SK-N-SH (cell line): ENCODE measurements around the gene CPEB4. TPM values are rescaled to one million over a fixed set of nuclear protein-coding genes. Genes with fewer than 3 reads are reported as not detected.

Experiments
- CTCF ChIA-PET: fragments of 300-600, 350-600 bp; formaldehyde crosslinking; extraction: SDS; loops from one replicate; lab custom pipeline; 2021; lab: Yijun Ruan, JAX
- POLR2A ChIA-PET: fragments of 350-600 bp; sonication (Branson Sonifier 250); formaldehyde crosslinking; extraction: SDS; loops from one replicate; lab custom pipeline; 2020; ENCODE audit warnings: antibody characterized with exemption, inconsistent platforms; lab: Yijun Ruan, JAX
- DNase-seq: peaks from one replicate; pipeline ENCODE4 v3.0.0; 2012
- H2AFZ ChIP-seq: fragments of 200-600 bp; sonication (generic); 2 replicates; pipeline ENCODE4 v1.8.1; 2016; ENCODE audit warnings: antibody characterized with exemption, mild to moderate bottlenecking, low read depth
- H3F3A ChIP-seq: fragments of 200-600 bp; sonication (generic); replicated peaks from 2 replicates; pipeline ENCODE3; 2016; ENCODE audit warnings: antibody characterized with exemption, mild to moderate bottlenecking; ENCODE audit not compliant: insufficient read depth
- H3K27ac ChIP-seq, 2 experiments: fragments of 200-500 bp in 1 of 2; fragments of 200-600 bp in 1 of 2; sonication (Bioruptor generic) in 1 of 2; sonication (generic), shearing (Covaris generic) in 1 of 2; 2 replicates each; pipeline versions ENCODE4 v1.5.1 to v1.6.1; 2014 to 2016; ENCODE audit warnings: low read depth in 2 of 2, inconsistent platforms in 1 of 2, low read length in 1 of 2, mild to moderate bottlenecking in 1 of 2, mixed read lengths in 1 of 2
- H3K27me3 ChIP-seq: fragments of 200-600 bp; sonication (generic), shearing (Covaris generic); 2 replicates; pipeline ENCODE4 v1.6.1; 2016; ENCODE audit warnings: mixed run types; ENCODE audit not compliant: insufficient read depth
- H3K36me3 ChIP-seq, 2 experiments: fragments of 200-500 bp in 1 of 2; fragments of 200-600 bp in 1 of 2; sonication (Bioruptor generic) in 1 of 2; sonication (generic) in 1 of 2; replicated peaks in 1 of 2; 2 replicates each; pipeline versions ENCODE3 to v1.5.1; 2014 to 2016; ENCODE audit warnings: low read length in 1 of 2, mild to moderate bottlenecking in 1 of 2; ENCODE audit not compliant: insufficient read depth in 2 of 2, control insufficient read depth in 1 of 2
- H3K4me1 ChIP-seq, 2 experiments: fragments of 200-500 bp in 1 of 2; fragments of 200-600 bp in 1 of 2; sonication (Bioruptor generic) in 1 of 2; sonication (generic), shearing (Covaris generic) in 1 of 2; 2 replicates each; pipeline versions ENCODE4 v1.5.1 to v1.6.1; 2014 to 2016; ENCODE audit warnings: low read depth in 1 of 2, low read length in 1 of 2, mixed run types in 1 of 2; ENCODE audit not compliant: insufficient read depth in 2 of 2, control insufficient read depth in 1 of 2
- H3K4me2 ChIP-seq: fragments of 200-600 bp; sonication (generic), shearing (Covaris generic); 2 replicates; pipeline ENCODE4 v1.6.1; 2017; ENCODE audit warnings: mixed run types
- H3K4me3 ChIP-seq, 2 experiments: fragments of 200-500 bp in 1 of 2; fragments of 200-600 bp in 1 of 2; sonication (Bioruptor generic) in 1 of 2; sonication (generic), shearing (Covaris generic) in 1 of 2; 2 replicates each; pipeline versions ENCODE4 v1.5.1 to v1.8.1; 2014 to 2016; ENCODE audit warnings: low read depth in 2 of 2, inconsistent platforms in 1 of 2, low read length in 1 of 2, mild to moderate bottlenecking in 1 of 2, mixed read lengths in 1 of 2, moderate library complexity in 1 of 2
- H3K79me2 ChIP-seq: fragments of 200-600 bp; sonication (generic); 2 replicates; pipeline ENCODE4 v1.8.1; 2017; ENCODE audit warnings: mild to moderate bottlenecking; ENCODE audit not compliant: insufficient read depth
- H3K9ac ChIP-seq: fragments of 200-600 bp; sonication (generic); 2 replicates; pipeline ENCODE4 v1.6.1; 2017; ENCODE audit warnings: mixed run types
- H3K9me2 ChIP-seq: fragments of 200-600 bp; sonication (generic); 2 replicates; pipeline ENCODE4 v1.6.1; 2017; ENCODE audit warnings: mixed run types
- H3K9me3 ChIP-seq: fragments of 200-600 bp; sonication (generic); 2 replicates; pipeline ENCODE4 v1.6.1; 2017; ENCODE audit warnings: mixed run types, mild to moderate bottlenecking, moderate library complexity
- H4K20me1 ChIP-seq: fragments of 200-600 bp; sonication (generic); 2 replicates; pipeline ENCODE4 v1.6.1; 2017; ENCODE audit warnings: mild to moderate bottlenecking, mixed run types; ENCODE audit not compliant: insufficient read depth
- ELF1 ChIP-seq: IDR thresholded peaks from 2 replicates; pipeline ENCODE4 v1.4.0; 2012
- EZH2phosphoT487 ChIP-seq: fragments of 200-600 bp; sonication (generic); IDR thresholded peaks from 2 replicates; pipeline ENCODE4 v1.6.1; 2017; ENCODE audit warnings: low read depth, mixed run types, mild to moderate bottlenecking, antibody characterized with exemption, moderate library complexity, borderline replicate concordance
- FOSL2 ChIP-seq: IDR thresholded peaks from 2 replicates; pipeline ENCODE4 v1.4.0; 2012; ENCODE audit warnings: low read depth, mild to moderate bottlenecking, moderate library complexity, borderline replicate concordance
- GABPA ChIP-seq: IDR thresholded peaks from 2 replicates; pipeline ENCODE4 v1.4.0; 2012; ENCODE audit warnings: low read depth, mild to moderate bottlenecking
- JUND ChIP-seq: IDR thresholded peaks from 2 replicates; pipeline ENCODE4 v1.4.0; 2012
- MEF2A ChIP-seq: IDR thresholded peaks from 2 replicates; pipeline ENCODE4 v1.4.0; 2012; ENCODE audit warnings: low read depth, borderline replicate concordance
- MXI1 ChIP-seq: IDR thresholded peaks from 2 replicates; pipeline ENCODE4 v1.6.1; 2012; ENCODE audit warnings: mild to moderate bottlenecking, low read depth, low read length, improper control_type of control experiment
- RAD21 ChIP-seq: IDR thresholded peaks from 2 replicates; pipeline ENCODE4 v1.6.1; 2012; ENCODE audit warnings: mild to moderate bottlenecking, low read length
- TAF1 ChIP-seq: IDR thresholded peaks from 2 replicates; pipeline ENCODE4 v1.6.1; 2012; ENCODE audit warnings: low read depth, mild to moderate bottlenecking, low read length, moderate library complexity, borderline replicate concordance
- TCF12 ChIP-seq: IDR thresholded peaks from 2 replicates; pipeline ENCODE4 v1.4.0; 2012
- TEAD4 ChIP-seq: IDR thresholded peaks from 2 replicates; pipeline ENCODE4 v1.4.0; 2012; ENCODE audit warnings: mild to moderate bottlenecking, borderline replicate concordance; ENCODE audit not compliant: insufficient read depth
- WGBS: methylation state at CpG from one replicate; pipeline ENCODE4 v1.1.6; 2017; ENCODE audit warnings: low lambda C conversion rate; 5-methylcytosine and 5-hydroxymethylcytosine counted together
- polyA plus RNA-seq, 3 experiments: library from polyadenylated mRNA; depleted of rRNA; stranded (reverse); fragments of >200 nt; gene quantifications; 2 replicates each; pipeline ENCODE4 v1.2.3, GENCODE V29; 2012
- TF ChIP-seq, protein P1 (sequence below): IDR thresholded peaks from 2 replicates; pipeline ENCODE4 v1.4.0; 2012; ENCODE audit warnings: low read depth, borderline replicate concordance
- TF ChIP-seq, protein P2 (sequence below): fragments of 150-350 bp; IDR thresholded peaks from 2 replicates; pipeline ENCODE4 v1.6.1; 2016; ENCODE audit warnings: mild to moderate bottlenecking, low read depth, low read length
- TF ChIP-seq, protein P3 (sequence below): IDR thresholded peaks from 2 replicates; pipeline ENCODE4 v1.4.0; 2012; ENCODE audit warnings: low read depth, borderline replicate concordance
- TF ChIP-seq, protein P4 (sequence below): IDR thresholded peaks from 2 replicates; pipeline ENCODE4 v1.6.1; 2012; ENCODE audit warnings: mild to moderate bottlenecking, low read depth, low read length, moderate library complexity
- TF ChIP-seq, protein P5 (sequence below): fragments of 150-350 bp; IDR thresholded peaks from 2 replicates; pipeline ENCODE4 v1.6.1; 2017; ENCODE audit warnings: antibody characterized with exemption, low read length, low read depth, borderline replicate concordance
- TF ChIP-seq, protein P6 (sequence below): fragments of 200-600 bp; sonication (generic); IDR thresholded peaks from 2 replicates; pipeline ENCODE4 v1.6.1; 2017; ENCODE audit warnings: antibody characterized with exemption, mild to moderate bottlenecking, moderate library complexity

CPEB4 gene
- polyA plus RNA-seq, 1 of the 3 experiments (the other 2 are of a cell fraction): 6.8 TPM

GRCh38 chr5:173895401-173896165 lies 7.4 kb downstream of the CPEB4 start:
- Histone ChIP-seq H3K27me3 (no peaks in the 10 kb centered on the region), H3K4me1 (peaks cover 0 to 5% of the 10 kb centered on the region in 2 experiments; a peak in 2 of 4 replicates), H3K27ac (no peak overlapping the region; a peak in 1 of 4 replicates), H4K20me1 (peaks cover 14% of the 10 kb centered on the region; the same call in 1 of the 2 replicates), H3K9ac (no peak overlapping the region), H2AFZ (no peak overlapping the region), H3K79me2 (peaks cover 99% of the 10 kb centered on the region), H3K36me3 (peaks cover 0 to 15% of the 10 kb centered on the region in 2 experiments), H3K4me2 (0 out of 2 replicates have a peak overlapping the region, but pooled peaks have one; percentile 2), H3F3A (no peaks in the 10 kb centered on the region), H3K4me3 (no peak overlapping the region), H3K9me2 (no peaks in the 10 kb centered on the region), H3K9me3 (no peaks in the 10 kb centered on the region)
- POLR2A ChIA-PET: no interaction called here
- WGBS: 87% methylated on average over 5 of the region's 5 CpGs
- DNase-seq: no peak
- CTCF ChIA-PET: interaction anchor here (0.8 to 1.5 kb wide), 4 partner anchors 12 to 150 kb away, joined by 3 to 6 read pairs (median 3); partner anchors contain the start of gene NSG2
- TF ChIP-seq, protein P1, sequence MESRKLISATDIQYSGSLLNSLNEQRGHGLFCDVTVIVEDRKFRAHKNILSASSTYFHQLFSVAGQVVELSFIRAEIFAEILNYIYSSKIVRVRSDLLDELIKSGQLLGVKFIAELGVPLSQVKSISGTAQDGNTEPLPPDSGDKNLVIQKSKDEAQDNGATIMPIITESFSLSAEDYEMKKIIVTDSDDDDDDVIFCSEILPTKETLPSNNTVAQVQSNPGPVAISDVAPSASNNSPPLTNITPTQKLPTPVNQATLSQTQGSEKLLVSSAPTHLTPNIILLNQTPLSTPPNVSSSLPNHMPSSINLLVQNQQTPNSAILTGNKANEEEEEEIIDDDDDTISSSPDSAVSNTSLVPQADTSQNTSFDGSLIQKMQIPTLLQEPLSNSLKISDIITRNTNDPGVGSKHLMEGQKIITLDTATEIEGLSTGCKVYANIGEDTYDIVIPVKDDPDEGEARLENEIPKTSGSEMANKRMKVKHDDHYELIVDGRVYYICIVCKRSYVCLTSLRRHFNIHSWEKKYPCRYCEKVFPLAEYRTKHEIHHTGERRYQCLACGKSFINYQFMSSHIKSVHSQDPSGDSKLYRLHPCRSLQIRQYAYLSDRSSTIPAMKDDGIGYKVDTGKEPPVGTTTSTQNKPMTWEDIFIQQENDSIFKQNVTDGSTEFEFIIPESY: no peak
- TF ChIP-seq ELF1 (no peak), GABPA (no peak), JUND (no peak), FOSL2 (no peak), TAF1 (no peak), RAD21 (no peak), TCF12 (no peak), EZH2phosphoT487 (no peak), MXI1 (no peak), TEAD4 (no peak), MEF2A (no peak)
- TF ChIP-seq, protein P2, sequence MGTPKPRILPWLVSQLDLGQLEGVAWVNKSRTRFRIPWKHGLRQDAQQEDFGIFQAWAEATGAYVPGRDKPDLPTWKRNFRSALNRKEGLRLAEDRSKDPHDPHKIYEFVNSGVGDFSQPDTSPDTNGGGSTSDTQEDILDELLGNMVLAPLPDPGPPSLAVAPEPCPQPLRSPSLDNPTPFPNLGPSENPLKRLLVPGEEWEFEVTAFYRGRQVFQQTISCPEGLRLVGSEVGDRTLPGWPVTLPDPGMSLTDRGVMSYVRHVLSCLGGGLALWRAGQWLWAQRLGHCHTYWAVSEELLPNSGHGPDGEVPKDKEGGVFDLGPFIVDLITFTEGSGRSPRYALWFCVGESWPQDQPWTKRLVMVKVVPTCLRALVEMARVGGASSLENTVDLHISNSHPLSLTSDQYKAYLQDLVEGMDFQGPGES: no peak
- TF ChIP-seq, protein P3, sequence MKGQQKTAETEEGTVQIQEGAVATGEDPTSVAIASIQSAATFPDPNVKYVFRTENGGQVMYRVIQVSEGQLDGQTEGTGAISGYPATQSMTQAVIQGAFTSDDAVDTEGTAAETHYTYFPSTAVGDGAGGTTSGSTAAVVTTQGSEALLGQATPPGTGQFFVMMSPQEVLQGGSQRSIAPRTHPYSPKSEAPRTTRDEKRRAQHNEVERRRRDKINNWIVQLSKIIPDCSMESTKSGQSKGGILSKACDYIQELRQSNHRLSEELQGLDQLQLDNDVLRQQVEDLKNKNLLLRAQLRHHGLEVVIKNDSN: no peak
- TF ChIP-seq, protein P4, sequence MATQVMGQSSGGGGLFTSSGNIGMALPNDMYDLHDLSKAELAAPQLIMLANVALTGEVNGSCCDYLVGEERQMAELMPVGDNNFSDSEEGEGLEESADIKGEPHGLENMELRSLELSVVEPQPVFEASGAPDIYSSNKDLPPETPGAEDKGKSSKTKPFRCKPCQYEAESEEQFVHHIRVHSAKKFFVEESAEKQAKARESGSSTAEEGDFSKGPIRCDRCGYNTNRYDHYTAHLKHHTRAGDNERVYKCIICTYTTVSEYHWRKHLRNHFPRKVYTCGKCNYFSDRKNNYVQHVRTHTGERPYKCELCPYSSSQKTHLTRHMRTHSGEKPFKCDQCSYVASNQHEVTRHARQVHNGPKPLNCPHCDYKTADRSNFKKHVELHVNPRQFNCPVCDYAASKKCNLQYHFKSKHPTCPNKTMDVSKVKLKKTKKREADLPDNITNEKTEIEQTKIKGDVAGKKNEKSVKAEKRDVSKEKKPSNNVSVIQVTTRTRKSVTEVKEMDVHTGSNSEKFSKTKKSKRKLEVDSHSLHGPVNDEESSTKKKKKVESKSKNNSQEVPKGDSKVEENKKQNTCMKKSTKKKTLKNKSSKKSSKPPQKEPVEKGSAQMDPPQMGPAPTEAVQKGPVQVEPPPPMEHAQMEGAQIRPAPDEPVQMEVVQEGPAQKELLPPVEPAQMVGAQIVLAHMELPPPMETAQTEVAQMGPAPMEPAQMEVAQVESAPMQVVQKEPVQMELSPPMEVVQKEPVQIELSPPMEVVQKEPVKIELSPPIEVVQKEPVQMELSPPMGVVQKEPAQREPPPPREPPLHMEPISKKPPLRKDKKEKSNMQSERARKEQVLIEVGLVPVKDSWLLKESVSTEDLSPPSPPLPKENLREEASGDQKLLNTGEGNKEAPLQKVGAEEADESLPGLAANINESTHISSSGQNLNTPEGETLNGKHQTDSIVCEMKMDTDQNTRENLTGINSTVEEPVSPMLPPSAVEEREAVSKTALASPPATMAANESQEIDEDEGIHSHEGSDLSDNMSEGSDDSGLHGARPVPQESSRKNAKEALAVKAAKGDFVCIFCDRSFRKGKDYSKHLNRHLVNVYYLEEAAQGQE: no peak
- TF ChIP-seq, protein P5, sequence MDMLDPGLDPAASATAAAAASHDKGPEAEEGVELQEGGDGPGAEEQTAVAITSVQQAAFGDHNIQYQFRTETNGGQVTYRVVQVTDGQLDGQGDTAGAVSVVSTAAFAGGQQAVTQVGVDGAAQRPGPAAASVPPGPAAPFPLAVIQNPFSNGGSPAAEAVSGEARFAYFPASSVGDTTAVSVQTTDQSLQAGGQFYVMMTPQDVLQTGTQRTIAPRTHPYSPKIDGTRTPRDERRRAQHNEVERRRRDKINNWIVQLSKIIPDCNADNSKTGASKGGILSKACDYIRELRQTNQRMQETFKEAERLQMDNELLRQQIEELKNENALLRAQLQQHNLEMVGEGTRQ: no peak
- TF ChIP-seq, protein P6, sequence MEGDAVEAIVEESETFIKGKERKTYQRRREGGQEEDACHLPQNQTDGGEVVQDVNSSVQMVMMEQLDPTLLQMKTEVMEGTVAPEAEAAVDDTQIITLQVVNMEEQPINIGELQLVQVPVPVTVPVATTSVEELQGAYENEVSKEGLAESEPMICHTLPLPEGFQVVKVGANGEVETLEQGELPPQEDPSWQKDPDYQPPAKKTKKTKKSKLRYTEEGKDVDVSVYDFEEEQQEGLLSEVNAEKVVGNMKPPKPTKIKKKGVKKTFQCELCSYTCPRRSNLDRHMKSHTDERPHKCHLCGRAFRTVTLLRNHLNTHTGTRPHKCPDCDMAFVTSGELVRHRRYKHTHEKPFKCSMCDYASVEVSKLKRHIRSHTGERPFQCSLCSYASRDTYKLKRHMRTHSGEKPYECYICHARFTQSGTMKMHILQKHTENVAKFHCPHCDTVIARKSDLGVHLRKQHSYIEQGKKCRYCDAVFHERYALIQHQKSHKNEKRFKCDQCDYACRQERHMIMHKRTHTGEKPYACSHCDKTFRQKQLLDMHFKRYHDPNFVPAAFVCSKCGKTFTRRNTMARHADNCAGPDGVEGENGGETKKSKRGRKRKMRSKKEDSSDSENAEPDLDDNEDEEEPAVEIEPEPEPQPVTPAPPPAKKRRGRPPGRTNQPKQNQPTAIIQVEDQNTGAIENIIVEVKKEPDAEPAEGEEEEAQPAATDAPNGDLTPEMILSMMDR: no peak
